ENCODE measurements around the gene ADARB2.
A peak's percentile ranks its signal among the peaks of the same experiment; 100 is the strongest.
"Not testable (repeated sequence)": the region's sequence is repeated elsewhere in the genome, so short reads cannot be mapped to it uniquely, and the experiment has no call there.

ADARB2 gene

GRCh38 chr10:1625731-1626130, 111.6 kb downstream of the ADARB2 start:
- ChIA-PET CTCF (no interaction called here), POLR2A (ENCODE audit: low non-redundant PET) (no interaction called here)
- DNase-seq (ENCODE audit: low spot score) = no peak
- TF ChIP-seq, protein P1, sequence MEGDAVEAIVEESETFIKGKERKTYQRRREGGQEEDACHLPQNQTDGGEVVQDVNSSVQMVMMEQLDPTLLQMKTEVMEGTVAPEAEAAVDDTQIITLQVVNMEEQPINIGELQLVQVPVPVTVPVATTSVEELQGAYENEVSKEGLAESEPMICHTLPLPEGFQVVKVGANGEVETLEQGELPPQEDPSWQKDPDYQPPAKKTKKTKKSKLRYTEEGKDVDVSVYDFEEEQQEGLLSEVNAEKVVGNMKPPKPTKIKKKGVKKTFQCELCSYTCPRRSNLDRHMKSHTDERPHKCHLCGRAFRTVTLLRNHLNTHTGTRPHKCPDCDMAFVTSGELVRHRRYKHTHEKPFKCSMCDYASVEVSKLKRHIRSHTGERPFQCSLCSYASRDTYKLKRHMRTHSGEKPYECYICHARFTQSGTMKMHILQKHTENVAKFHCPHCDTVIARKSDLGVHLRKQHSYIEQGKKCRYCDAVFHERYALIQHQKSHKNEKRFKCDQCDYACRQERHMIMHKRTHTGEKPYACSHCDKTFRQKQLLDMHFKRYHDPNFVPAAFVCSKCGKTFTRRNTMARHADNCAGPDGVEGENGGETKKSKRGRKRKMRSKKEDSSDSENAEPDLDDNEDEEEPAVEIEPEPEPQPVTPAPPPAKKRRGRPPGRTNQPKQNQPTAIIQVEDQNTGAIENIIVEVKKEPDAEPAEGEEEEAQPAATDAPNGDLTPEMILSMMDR (conservative IDR thresholded peaks at IDR 0.05; ENCODE audit: low read depth) = no peak
- H3K27ac ChIP-seq = no peak overlapping the region

DNA sequence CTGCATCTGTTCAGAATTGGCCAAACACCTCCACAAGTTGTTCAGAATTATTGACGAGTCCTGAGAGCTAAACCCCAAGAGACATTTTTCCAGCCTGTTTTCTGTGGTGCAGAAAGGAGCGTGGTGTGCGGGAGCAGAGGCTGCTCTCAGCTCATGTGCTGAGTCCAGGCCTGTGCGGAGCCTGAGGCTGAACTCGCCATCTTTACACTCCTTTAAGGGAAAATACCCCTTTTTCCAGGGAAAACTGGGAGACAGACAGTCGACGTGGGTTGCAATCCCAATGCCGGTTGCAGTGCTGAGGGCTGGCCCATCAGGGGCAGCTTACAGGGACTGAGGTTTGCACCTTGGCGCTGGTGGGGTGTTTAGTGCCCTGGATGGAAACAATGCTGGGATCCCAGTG, 112.2 kb downstream of the ADARB2 start:
- H3K27ac ChIP-seq = no peak overlapping the region
- ChIA-PET POLR2A (ENCODE audit: low non-redundant PET) (no interaction called here), CTCF (interaction anchor here (0.7 kb wide), 1 partner anchor 252 kb away, joined by 6 read pairs; no protein-coding TSS in a partner anchor)
- DNase-seq (ENCODE audit: low spot score) = no peak
- TF ChIP-seq, protein P1 (conservative IDR thresholded peaks at IDR 0.05; ENCODE audit: low read depth) = no peak

DNA sequence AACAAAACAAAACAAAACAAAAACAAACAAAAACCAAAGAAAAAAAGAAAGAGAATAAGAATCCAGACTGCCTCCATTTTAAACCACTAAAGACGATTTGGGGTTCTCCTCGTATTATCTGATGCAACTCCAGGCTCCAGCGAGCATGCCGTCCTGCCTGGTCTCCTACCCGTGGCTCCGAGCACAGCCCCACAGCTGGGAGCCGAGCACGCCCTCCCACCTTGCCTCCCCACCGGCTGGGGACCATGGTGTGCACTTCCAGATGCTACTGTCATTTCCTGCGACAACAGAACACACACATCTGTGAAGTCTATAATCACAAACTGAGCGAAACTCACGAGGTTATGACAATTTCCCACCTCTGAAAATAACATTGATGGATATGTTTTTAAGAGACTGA, 113.1 kb downstream of the ADARB2 start:
- no peak for DNase-seq (ENCODE audit: low spot score)
- TF ChIP-seq, protein P1 (conservative IDR thresholded peaks at IDR 0.05; ENCODE audit: low read depth) = no peak
- ChIA-PET POLR2A (ENCODE audit: low non-redundant PET) (no interaction called here), CTCF (no interaction called here)
- no peak overlapping the region for H3K27ac ChIP-seq

DNA sequence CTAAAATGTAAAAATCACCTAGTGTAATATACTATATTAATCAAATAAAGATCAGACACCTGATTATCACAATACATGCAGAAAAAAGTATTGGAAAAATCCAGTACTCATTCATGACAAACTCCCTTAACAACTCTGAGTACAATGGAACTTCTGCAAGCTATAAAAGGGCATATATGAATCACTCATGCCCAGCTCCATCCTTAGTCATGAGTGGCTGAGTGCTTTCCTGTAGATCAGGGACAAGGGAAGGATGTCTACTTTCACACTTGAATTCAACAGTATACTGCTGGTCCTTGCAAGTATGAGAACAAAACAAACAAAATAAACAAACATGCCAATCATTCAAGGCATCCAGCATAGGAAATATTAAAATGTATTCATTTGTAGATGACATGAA, 116.5 kb downstream of the ADARB2 start:
- peak; percentile 22 for DNase-seq (ENCODE audit: low spot score)
- TF ChIP-seq, protein P1 (conservative IDR thresholded peaks at IDR 0.05; ENCODE audit: low read depth) = no peak
- ChIA-PET POLR2A (ENCODE audit: low non-redundant PET) (no interaction called here), CTCF (no interaction called here)
- no peak overlapping the region for H3K27ac ChIP-seq

GRCh38 chr10:1617376-1618317, 119.7 kb downstream of the ADARB2 start:
- CTCF ChIA-PET; POLR2A ChIA-PET (ENCODE audit: low non-redundant PET); H3K27ac ChIP-seq: not testable (repeated sequence)
- DNase-seq (ENCODE audit: low spot score) = peak; percentile 24

- H3K27ac ChIP-seq; DNase-seq (ENCODE audit: low spot score); POLR2A ChIA-PET (ENCODE audit: low non-redundant PET); CTCF ChIA-PET: not testable (repeated sequence)
Observed at GRCh38 chr10:1616701-1617100, 120.6 kb downstream of the ADARB2 start.

GRCh38 chr10:1615186-1615954, 122.0 kb downstream of the ADARB2 start:
- POLR2A ChIA-PET (ENCODE audit: low non-redundant PET) = no interaction called here
- TF ChIP-seq, protein P1 (conservative IDR thresholded peaks at IDR 0.05; ENCODE audit: low read depth) = no peak
- CTCF ChIA-PET = no interaction called here
- H3K27ac ChIP-seq = no peak overlapping the region
- DNase-seq (ENCODE audit: low spot score) = no peak
